HG03196 (cell line): ENCODE measurements around the gene ALK.

Experiments
- ATAC-seq: cut with Tn5 transposase; IDR thresholded peaks from one replicate; pipeline ENCODE4 v1.9.1; 2021; ENCODE audit not compliant: unreplicated experiment

The ALK gene

GRCh38 chr2:29723255-29724001 is 198.0 kb downstream of the ALK start:
- peak; percentile 78 for ATAC-seq

GRCh38 chr2:29719639-29720038 is 201.7 kb downstream of the ALK start:
- no peak for ATAC-seq

- no peak for ATAC-seq
Observed at GRCh38 chr2:29718076-29718686, 203.2 kb downstream of the ALK start.

- ATAC-seq = no peak
Observed at GRCh38 chr2:29715655-29716054, 205.7 kb downstream of the ALK start.

GRCh38 chr2:29714333-29714732 is 207.1 kb downstream of the ALK start:
- no peak for ATAC-seq

GRCh38 chr2:29706171-29706720 is 215.1 kb downstream of the ALK start:
- ATAC-seq = no peak

DNA sequence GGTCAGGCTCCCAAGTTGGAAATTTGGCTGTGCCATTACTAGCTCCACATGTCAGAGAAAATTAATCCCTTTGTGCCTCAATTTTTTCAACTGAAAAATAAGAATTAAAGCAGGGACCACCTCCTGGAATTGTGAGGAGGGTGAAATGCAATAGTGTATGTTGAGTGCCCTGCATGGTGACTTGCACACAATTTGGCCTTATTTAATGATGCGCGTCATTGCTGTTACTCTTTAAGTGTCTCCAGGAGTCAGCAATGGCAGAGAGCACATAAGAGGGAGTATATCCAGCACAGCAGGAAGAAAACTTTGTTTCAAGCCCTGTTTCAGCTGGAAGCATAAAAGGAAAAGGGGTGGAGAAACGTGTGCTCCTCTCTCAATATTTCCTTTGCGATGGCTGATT is 215.8 kb downstream of the ALK start:
- no peak for ATAC-seq

- no peak for ATAC-seq
Observed at GRCh38 chr2:29703336-29703735, 218.1 kb downstream of the ALK start.

DNA sequence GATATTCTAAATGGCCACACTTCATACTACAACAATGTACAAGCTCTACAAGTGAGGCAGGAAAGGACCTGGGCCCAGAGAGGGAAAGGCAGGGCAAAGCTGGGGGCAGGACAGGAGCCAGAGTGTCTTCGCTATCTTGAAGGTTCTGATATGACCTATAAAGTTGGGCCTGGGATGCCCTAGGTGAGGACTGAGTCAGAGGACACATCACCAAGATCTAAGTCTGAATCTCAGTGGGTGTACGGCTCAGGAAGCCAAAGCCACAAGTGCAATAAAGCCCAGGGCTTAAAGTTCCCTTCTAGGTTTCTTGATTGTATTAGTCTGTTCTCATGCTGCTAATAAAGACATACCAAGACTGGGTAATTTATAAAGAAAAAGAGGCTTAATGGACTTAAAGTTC is 219.1 kb downstream of the ALK start:
- no peak for ATAC-seq

- no peak for ATAC-seq
Observed at GRCh38 chr2:29700560-29700959, 220.8 kb downstream of the ALK start.

DNA sequence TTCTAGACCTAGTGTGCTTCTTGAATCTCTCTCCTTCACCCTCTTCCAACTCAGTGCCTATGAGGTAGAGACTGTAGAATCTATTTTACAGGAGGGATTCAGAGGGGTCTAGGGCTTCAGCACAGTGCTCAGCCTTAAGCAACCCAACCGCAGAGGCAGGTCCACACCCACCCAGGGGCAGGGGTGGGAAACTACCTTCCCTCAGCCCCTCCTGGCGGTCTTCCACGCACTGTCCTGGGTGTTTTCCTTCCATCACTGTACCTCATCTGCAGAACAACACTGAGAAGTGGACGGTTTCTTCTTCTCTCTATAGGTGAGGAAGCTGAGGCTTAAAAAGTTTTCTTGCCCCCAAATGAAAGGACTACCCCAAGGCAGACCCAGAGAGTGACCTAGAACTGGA is 222.3 kb downstream of the ALK start:
- ATAC-seq = no peak

DNA sequence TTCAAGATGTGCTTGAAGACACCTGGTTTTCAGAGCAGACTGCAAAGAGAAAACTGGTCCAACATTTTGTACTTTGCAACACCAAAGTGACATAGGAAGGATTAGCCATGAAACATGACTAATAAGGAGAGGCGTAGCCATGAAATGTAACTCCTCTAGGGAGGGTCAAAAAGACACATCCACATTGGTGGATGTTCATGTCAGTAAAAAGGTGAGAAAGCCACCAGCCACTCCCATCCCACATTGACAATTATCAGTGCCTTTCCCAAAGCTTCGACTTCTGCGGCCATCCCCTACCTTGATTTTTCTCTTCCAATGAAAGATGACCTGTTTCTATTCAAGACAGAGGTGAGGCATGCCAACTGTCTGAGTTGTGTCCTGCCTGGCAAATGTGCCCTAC is 223.2 kb downstream of the ALK start:
- no peak for ATAC-seq

DNA sequence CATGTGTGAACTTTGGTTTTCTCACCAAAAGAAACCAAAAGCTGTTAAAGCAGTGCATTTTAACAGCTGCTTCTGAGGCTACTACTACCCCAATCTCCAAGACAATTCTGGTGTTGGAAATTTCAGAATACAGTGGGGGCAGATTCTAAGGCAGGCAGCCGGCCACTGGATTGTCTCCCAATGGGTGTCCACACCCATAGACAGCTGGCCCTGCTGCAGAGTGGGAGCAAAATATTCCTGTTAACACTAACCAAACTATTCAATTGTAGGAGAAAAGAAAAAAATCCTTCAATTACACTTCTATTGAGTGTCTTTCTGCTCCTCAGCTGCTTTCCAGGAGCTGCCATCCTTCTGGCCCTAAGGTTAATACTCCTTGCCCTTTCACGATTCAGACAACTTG is 223.7 kb downstream of the ALK start:
- no peak for ATAC-seq

- no peak for ATAC-seq
Observed at GRCh38 chr2:29697181-29697580, 224.2 kb downstream of the ALK start.

DNA sequence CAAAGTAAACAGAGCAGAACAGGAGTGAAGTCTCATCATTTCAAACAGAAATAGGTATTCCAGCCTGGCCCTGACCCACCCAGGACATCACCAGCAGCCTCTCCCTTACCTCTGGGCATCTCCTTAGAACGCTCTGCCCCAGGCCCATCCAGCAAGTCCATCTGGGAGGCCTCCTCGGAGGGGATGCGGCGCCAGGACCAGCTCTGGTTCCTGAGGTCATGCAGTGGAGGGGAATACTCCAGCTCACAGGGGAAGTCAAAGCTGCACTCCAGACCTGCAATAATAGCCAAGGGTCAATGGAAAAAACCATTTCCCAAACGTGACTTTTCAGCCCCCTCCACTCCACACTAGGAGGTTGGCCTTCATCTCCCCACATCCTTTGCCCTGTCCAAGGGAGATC is 226.6 kb downstream of the ALK start:
- no peak for ATAC-seq

- ATAC-seq = no peak
Observed at GRCh38 chr2:29691391-29691950, 229.9 kb downstream of the ALK start.

- ATAC-seq = no peak
Observed at GRCh38 chr2:29689666-29690065, 231.7 kb downstream of the ALK start.

DNA sequence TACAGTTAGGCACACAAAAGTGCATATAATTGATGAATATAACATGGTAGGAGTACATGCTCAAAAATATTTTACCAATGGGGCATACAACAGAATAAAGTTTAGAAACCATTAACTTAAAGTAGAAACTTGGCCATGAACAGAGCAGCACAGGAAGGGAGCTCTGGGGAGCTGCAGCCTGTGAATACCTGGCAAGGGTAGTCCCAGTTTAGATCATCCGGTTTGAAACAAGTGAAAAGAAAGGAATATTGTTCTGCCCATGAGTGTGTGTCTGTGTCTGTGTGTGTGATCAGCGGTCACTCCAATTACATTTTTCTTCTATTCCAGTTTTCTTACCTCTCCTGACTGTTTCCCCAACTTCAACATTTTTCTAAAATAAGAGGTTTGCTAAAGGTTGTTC is 233.0 kb downstream of the ALK start:
- no peak for ATAC-seq

DNA sequence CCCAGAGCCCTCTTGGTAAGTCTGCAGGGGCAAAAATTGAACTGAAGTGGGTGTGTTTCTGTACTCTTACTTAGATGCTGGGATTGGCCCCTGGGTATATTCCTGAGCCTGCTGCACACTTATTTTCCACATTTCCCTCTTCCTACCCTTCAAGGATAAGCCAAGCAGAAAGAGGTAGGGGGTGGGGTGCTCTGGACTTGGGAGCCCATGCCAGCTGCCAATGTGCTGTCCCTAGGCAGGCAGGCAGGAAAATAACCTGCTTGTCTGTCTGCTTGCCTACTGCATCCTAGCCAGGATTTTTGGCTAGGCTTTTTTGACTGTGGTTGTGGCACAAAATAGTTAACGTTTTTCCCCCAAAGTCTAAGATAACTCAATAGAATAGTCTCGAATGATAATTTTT is 234.3 kb downstream of the ALK start:
- ATAC-seq = no peak

DNA sequence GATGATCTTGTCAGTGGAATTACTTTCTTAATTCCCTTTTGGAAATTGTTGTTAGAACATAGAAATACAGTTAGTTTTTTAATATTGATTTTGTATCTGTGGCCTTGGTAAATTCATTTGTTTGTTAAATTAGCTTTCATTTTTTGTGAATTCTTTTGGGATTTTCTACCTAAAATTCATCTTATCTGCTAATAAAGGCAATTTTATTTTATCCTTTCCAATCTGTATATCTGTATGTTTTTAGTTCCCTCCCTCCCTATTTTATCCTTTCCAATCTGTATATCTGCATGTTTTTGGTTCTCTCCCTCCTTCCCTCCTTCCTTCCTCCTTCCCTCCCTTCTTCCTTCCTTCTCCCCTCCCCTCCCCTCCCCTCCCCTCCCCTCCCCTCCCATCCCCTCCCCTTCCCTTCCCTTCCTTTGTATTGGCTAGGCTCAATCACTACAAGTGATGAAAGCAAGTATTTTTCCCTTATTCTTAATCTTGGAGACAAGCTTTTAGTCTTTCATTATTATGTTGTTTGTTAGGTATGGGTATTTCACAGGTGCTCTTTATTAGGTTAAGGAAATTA is 244.4 kb downstream of the ALK start:
- no peak for ATAC-seq

- no peak for ATAC-seq
Observed at GRCh38 chr2:29664578-29664977, 256.8 kb downstream of the ALK start.

DNA sequence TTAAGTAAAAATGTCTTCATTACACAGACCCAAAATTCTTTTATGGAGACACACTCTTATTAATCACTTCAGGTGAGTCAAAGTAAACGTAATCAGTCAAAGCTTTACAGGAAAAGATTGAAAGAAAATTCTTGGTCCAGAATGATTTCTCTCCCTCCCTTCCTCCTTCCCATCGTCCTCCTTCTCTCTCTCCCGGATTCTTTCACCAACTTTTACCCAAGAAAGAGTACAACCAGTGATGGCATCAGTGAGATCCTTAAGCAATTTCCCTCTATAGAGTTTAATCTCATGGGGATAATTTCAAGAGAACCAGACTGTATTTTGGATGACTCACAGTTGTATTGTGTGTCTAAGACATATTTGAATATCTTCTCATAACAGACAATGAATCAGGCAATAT is 258.1 kb downstream of the ALK start:
- no peak for ATAC-seq
